Testis (tissue), 2 donors: ENCODE results near the gene PSMC4.

Experiments
- CTCF ChIP-seq, 3 experiments: fragments of 450-650 bp in 2 of 3; fragments of 200-600 bp in 1 of 3; sonication (generic) in 1 of 3; IDR thresholded peaks; one replicate each; pipeline ENCODE4 v1.5.1; 2016 to 2019; ENCODE audit warnings: antibody characterized with exemption in 3 of 3, mild to moderate bottlenecking in 2 of 3, moderate library complexity in 1 of 3
- POLR2A ChIP-seq: fragments of 450-650 bp; IDR thresholded peaks from one replicate; pipeline ENCODE4 v1.6.1; 2017; ENCODE audit warnings: antibody characterized with exemption, mild to moderate bottlenecking, moderate library complexity

- no peak for TF ChIP-seq POLR2A
- TF ChIP-seq CTCF (IDR thresholded peaks at IDR 0.05): no peak
These were observed 16.2 kb downstream of the PSMC4 start for GRCh38 chr19:39987167-39987566.
